Suppressor macrophage (primary cell): ENCODE results near the gene AMY1B.
"Not testable (repeated sequence)": the region's sequence is repeated elsewhere in the genome, so short reads cannot be mapped to it uniquely, and the experiment has no call there.

ENCODE experiments used
- DNase-seq, 4 experiments: peaks; one replicate each; pipeline ENCODE4 v3.0.0-alpha.2; 2020 to 2022
- total RNA-seq, 17 experiments: gene quantifications; one replicate each; lab custom pipeline; 2026; ENCODE audit warnings: mixed read lengths in 6 of 17, inconsistent platforms in 3 of 17; lab: John Stamatoyannopoulos, UW

The AMY1B gene
- total RNA-seq: 0 reads per million in 17 experiments

DNA sequence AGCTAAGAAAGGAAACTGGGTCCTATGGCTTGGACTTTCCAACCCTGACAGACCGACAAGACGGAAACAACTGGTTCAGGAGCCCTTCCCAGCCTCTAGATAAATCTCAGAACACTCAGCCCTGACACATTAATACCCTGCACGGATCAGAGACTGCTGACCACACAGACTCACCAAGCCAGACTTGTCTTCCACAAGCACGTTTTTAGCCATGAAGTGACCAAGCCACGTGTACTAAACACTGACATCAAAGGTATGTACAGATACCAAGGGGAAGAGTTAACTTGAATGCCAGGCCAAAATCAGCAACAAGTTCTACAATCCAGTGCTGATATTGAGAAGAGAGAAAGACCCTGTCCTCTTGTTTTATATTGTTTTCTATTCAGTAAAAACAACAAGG, at the start of gene AMY1B:
Gene AMY1B, minus strand, starts transcription at position 101 of the 400 bp plus-strand sequence. CDS start 571 bp downstream, outside the sequence.
- not testable (repeated sequence) for DNase-seq

DNA sequence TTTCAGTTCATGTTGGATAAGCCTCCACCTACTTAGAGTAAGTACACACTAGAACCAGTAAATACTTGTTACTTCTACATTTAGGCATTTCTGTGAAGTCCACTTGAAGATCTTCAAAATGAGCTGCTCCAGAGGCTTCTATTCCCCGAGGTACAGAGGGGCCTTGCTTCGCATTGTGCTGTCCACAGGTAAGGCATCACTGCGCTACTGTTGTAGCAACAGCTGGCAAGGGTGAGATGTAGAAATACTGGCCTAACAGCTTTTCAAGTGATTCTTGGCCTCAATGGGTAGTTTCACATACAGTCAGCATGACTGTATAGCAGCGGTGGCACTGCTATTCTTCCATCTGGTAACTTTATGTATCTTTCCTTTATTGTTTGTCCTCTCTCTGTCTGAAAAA, 49.0 kb upstream of the AMY1B start:
- DNase-seq: not testable (repeated sequence)

DNA sequence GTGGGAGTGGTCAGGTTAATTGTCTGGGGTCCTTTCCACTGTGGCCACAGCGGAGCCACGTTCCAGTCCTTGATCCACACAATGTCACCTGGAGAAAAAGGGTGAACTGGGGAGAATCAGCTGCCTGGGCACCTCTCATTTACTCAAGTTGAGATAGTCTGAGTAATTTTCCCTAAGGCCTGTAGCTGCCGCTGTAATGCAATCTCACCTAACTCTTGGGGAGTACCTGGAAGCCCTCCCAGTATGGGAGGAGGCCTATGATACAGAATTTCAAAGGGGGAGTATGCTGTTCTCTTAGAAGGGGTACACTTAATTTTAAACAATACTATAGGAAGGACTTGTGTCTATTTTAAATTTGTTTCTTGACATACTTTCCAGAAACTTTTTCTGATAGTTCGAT, 48.4 kb upstream of the AMY1B start:
- DNase-seq: not testable (repeated sequence)

DNA sequence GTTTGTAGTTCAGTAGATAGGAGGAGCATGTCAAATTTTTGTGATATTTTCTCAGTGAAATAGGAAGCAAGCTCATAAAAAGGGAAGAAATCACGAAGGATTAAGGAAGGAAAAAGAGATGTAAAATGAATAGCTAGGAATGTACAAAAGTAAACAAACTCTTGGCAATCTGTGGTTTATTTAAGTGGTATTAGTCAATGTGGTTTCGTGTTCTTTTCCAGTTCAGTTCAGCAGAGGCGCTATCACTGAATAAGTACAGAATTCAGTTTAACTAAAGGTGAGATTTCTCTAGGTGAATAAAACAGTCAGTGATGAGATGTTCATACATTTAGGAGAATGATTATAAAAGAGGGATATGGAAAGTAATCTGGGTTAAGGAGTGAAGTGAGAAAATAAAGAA, 42.0 kb upstream of the AMY1B start:
- DNase-seq: not testable (repeated sequence)

DNA sequence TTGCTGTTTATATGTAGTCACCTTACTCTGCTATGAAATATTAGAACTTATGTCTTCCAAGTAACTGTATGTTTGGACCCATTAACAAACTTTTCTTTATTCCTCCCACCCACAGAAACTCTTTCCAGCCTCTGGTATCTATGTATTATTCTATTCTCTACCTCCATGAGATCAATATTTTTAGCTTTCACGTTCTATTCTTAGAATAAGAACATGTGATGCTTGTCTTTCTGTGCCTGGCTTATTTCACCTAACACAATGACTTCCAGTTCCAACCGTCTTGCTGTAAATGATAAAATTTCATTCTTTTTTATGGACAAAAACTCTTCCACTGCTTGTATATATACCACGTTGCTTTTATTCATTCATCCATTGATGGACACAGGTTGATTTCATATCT, 39.3 kb upstream of the AMY1B start:
- not testable (repeated sequence) for DNase-seq

DNA sequence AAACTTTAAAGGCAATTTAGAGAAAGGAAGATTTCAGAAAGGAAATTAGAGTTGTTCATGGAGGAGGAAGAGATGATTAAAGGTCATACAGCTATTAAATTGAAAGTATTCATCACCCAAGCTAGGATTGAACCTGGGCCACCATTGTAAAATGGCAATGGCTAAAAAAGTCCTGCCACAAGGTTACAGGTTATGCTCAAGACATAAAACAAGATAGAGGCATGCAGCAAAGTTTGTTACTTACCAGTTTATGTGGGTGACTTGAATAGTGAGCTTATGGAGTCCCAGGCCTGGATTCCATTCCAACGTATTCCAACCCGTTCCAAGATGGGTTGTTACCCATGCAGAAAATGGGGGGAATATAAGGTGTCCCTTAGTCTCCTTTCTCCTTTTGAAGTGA, 25.5 kb upstream of the AMY1B start:
- not testable (repeated sequence) for DNase-seq

DNA sequence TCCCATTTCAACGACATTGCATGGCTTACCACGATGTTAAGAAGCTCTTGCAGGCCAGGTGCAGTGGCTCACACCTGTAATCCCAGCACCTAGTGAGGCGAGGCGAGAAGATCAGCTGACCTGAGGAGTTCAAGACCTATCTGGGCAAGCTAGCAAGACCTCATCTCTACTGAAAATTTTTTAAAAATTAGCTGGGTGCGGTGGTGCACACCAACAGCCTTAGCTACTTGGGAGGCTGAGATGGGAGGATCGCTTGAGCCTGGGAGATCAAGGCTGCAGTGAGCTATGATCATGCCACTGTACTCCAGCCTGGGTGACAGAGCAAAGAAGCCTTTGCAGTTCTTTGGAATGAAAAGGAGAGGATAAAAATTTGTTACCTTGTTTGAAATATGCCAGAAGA, 21.4 kb upstream of the AMY1B start:
- not testable (repeated sequence) for DNase-seq

DNA sequence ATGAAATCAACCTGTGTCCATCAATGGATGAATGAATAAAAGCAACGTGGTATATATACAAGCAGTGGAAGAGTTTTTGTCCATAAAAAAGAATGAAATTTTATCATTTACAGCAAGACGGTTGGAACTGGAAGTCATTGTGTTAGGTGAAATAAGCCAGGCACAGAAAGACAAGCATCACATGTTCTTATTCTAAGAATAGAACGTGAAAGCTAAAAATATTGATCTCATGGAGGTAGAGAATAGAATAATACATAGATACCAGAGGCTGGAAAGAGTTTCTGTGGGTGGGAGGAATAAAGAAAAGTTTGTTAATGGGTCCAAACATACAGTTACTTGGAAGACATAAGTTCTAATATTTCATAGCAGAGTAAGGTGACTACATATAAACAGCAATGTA, 14.4 kb upstream of the AMY1B start:
- DNase-seq: not testable (repeated sequence)

DNA sequence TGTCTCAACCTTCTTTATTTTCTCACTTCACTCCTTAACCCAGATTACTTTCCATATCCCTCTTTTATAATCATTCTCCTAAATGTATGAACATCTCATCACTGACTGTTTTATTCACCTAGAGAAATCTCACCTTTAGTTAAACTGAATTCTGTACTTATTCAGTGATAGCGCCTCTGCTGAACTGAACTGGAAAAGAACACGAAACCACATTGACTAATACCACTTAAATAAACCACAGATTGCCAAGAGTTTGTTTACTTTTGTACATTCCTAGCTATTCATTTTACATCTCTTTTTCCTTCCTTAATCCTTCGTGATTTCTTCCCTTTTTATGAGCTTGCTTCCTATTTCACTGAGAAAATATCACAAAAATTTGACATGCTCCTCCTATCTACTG, 11.7 kb upstream of the AMY1B start:
- not testable (repeated sequence) for DNase-seq

DNA sequence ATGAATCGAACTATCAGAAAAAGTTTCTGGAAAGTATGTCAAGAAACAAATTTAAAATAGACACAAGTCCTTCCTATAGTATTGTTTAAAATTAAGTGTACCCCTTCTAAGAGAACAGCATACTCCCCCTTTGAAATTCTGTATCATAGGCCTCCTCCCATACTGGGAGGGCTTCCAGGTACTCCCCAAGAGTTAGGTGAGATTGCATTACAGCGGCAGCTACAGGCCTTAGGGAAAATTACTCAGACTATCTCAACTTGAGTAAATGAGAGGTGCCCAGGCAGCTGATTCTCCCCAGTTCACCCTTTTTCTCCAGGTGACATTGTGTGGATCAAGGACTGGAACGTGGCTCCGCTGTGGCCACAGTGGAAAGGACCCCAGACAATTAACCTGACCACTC, 5.2 kb upstream of the AMY1B start:
- not testable (repeated sequence) for DNase-seq

DNA sequence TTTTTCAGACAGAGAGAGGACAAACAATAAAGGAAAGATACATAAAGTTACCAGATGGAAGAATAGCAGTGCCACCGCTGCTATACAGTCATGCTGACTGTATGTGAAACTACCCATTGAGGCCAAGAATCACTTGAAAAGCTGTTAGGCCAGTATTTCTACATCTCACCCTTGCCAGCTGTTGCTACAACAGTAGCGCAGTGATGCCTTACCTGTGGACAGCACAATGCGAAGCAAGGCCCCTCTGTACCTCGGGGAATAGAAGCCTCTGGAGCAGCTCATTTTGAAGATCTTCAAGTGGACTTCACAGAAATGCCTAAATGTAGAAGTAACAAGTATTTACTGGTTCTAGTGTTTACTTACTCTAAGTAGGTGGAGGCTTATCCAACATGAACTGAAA, 4.7 kb upstream of the AMY1B start:
- DNase-seq: not testable (repeated sequence)

DNA sequence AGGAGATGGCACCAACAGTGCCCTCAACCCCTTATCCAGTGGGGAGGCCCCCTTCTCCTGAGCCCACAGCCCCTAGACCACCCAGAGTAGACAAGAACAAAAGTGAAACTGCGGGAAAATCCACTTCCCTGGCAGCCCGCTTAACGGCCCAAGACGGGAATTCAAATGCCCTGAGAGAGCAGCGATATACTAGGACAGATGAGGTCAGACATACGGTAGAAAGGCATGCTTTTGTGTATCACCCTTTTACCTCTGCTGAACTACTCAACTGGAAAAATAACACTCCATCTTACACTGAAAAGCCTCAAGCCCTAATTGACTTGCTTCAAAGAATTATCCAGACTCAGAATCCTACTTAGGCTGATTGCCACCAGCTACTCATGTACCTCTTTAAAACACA, 1.4 kb upstream of the AMY1B start:
- DNase-seq: not testable (repeated sequence)

DNA sequence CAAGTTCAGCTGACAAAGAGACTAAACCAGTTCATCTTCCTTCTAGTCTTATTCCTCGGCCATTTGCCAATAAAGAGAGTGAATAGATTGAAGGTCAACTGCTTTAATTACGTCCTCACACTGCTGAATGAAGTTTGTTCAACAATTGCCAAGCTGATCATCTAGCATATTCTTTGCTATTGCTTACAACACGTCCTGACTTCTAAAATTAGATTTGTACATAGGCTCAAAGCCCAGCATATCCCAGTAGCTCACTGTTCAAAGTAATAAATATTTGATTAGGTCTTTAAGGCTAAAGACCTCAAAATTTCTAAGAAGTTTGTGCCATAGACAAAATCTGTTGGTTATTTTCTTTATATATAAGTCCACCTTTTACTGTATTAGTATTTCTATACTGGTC, 19.7 kb downstream of the AMY1B start:
- not testable (repeated sequence) for DNase-seq

DNA sequence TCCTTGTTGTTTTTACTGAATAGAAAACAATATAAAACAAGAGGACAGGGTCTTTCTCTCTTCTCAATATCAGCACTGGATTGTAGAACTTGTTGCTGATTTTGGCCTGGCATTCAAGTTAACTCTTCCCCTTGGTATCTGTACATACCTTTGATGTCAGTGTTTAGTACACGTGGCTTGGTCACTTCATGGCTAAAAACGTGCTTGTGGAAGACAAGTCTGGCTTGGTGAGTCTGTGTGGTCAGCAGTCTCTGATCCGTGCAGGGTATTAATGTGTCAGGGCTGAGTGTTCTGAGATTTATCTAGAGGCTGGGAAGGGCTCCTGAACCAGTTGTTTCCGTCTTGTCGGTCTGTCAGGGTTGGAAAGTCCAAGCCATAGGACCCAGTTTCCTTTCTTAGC, 40.5 kb downstream of the AMY1B start, which contains the start of gene AMY1A:
Gene AMY1A, plus strand, starts transcription at position 301 of the 400 bp plus-strand sequence. CDS start 571 bp downstream, outside the sequence.
- not testable (repeated sequence) for DNase-seq

DNA sequence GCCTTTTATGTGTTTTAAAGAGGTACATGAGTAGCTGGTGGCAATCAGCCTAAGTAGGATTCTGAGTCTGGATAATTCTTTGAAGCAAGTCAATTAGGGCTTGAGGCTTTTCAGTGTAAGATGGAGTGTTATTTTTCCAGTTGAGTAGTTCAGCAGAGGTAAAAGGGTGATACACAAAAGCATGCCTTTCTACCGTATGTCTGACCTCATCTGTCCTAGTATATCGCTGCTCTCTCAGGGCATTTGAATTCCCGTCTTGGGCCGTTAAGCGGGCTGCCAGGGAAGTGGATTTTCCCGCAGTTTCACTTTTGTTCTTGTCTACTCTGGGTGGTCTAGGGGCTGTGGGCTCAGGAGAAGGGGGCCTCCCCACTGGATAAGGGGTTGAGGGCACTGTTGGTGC, 41.9 kb downstream of the AMY1B start:
- not testable (repeated sequence) for DNase-seq

DNA sequence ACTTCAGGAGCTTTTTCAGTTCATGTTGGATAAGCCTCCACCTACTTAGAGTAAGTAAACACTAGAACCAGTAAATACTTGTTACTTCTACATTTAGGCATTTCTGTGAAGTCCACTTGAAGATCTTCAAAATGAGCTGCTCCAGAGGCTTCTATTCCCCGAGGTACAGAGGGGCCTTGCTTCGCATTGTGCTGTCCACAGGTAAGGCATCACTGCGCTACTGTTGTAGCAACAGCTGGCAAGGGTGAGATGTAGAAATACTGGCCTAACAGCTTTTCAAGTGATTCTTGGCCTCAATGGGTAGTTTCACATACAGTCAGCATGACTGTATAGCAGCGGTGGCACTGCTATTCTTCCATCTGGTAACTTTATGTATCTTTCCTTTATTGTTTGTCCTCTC, 45.1 kb downstream of the AMY1B start:
- not testable (repeated sequence) for DNase-seq

DNA sequence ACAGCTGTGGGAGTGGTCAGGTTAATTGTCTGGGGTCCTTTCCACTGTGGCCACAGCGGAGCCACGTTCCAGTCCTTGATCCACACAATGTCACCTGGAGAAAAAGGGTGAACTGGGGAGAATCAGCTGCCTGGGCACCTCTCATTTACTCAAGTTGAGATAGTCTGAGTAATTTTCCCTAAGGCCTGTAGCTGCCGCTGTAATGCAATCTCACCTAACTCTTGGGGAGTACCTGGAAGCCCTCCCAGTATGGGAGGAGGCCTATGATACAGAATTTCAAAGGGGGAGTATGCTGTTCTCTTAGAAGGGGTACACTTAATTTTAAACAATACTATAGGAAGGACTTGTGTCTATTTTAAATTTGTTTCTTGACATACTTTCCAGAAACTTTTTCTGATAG, 45.7 kb downstream of the AMY1B start:
- not testable (repeated sequence) for DNase-seq

DNA sequence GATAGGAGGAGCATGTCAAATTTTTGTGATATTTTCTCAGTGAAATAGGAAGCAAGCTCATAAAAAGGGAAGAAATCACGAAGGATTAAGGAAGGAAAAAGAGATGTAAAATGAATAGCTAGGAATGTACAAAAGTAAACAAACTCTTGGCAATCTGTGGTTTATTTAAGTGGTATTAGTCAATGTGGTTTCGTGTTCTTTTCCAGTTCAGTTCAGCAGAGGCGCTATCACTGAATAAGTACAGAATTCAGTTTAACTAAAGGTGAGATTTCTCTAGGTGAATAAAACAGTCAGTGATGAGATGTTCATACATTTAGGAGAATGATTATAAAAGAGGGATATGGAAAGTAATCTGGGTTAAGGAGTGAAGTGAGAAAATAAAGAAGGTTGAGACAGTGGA, 52.1 kb downstream of the AMY1B start:
- not testable (repeated sequence) for DNase-seq

DNA sequence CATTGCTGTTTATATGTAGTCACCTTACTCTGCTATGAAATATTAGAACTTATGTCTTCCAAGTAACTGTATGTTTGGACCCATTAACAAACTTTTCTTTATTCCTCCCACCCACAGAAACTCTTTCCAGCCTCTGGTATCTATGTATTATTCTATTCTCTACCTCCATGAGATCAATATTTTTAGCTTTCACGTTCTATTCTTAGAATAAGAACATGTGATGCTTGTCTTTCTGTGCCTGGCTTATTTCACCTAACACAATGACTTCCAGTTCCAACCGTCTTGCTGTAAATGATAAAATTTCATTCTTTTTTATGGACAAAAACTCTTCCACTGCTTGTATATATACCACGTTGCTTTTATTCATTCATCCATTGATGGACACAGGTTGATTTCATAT, 54.8 kb downstream of the AMY1B start:
- not testable (repeated sequence) for DNase-seq
